ENCODE measurements around the gene SARS1.
"Not testable (repeated sequence)": the region's sequence is repeated elsewhere in the genome, so short reads cannot be mapped to it uniquely, and the experiment has no call there.

SARS1 gene

GRCh38 chr1:109213824-109214693 is at the start of gene SARS1:
Gene SARS1, plus strand, starts transcription at chr1:109213918. Its CDS starts 75 bp downstream, at chr1:109213993.
- peak; percentile 73 for DNase-seq (ENCODE audit: low read depth, low spot score)

- DNase-seq (ENCODE audit: low read depth, low spot score): no peak
Observed at GRCh38 chr1:109164538-109164937, 49.2 kb upstream of the SARS1 start.

GRCh38 chr1:109167001-109167506 is 46.7 kb upstream of the SARS1 start:
- DNase-seq (ENCODE audit: low read depth, low spot score): no peak

GRCh38 chr1:109170035-109170764 is 43.5 kb upstream of the SARS1 start:
- DNase-seq (ENCODE audit: low read depth, low spot score): no peak

GRCh38 chr1:109171646-109172045 is 42.1 kb upstream of the SARS1 start:
- DNase-seq (ENCODE audit: low read depth, low spot score): no peak

GRCh38 chr1:109176349-109176748 is 37.4 kb upstream of the SARS1 start:
- not testable (repeated sequence) for DNase-seq (ENCODE audit: low read depth, low spot score)

GRCh38 chr1:109180715-109181084 is 33.0 kb upstream of the SARS1 start:
- DNase-seq (ENCODE audit: low read depth, low spot score): not testable (repeated sequence)

- DNase-seq (ENCODE audit: low read depth, low spot score): no peak
Observed at GRCh38 chr1:109181085-109181806, 32.5 kb upstream of the SARS1 start.

GRCh38 chr1:109181807-109182163 is 31.9 kb upstream of the SARS1 start:
- DNase-seq (ENCODE audit: low read depth, low spot score): no peak

- no peak for DNase-seq (ENCODE audit: low read depth, low spot score)
Observed at GRCh38 chr1:109183058-109183738, 30.5 kb upstream of the SARS1 start.

GRCh38 chr1:109184687-109185086 is 29.0 kb upstream of the SARS1 start:
- DNase-seq (ENCODE audit: low read depth, low spot score): no peak

GRCh38 chr1:109185357-109185756 is 28.4 kb upstream of the SARS1 start:
- no peak for DNase-seq (ENCODE audit: low read depth, low spot score)

GRCh38 chr1:109185990-109186732 is 27.6 kb upstream of the SARS1 start:
- DNase-seq (ENCODE audit: low read depth, low spot score): no peak

GRCh38 chr1:109186733-109187086 is 27.0 kb upstream of the SARS1 start:
- DNase-seq (ENCODE audit: low read depth, low spot score): no peak

- no peak for DNase-seq (ENCODE audit: low read depth, low spot score)
Observed at GRCh38 chr1:109187127-109187526, 26.6 kb upstream of the SARS1 start.

GRCh38 chr1:109188200-109188599 is 25.5 kb upstream of the SARS1 start:
- DNase-seq (ENCODE audit: low read depth, low spot score): no peak

GRCh38 chr1:109188781-109189180 is 24.9 kb upstream of the SARS1 start:
- DNase-seq (ENCODE audit: low read depth, low spot score): no peak

- DNase-seq (ENCODE audit: low read depth, low spot score): no peak
Observed at GRCh38 chr1:109190189-109190588, 23.5 kb upstream of the SARS1 start.

- DNase-seq (ENCODE audit: low read depth, low spot score): no peak
Observed at GRCh38 chr1:109191377-109191776, 22.3 kb upstream of the SARS1 start.

- no peak for DNase-seq (ENCODE audit: low read depth, low spot score)
Observed at GRCh38 chr1:109191891-109192290, 21.8 kb upstream of the SARS1 start.

- DNase-seq (ENCODE audit: low read depth, low spot score): no peak
Observed at GRCh38 chr1:109192433-109192832, 21.3 kb upstream of the SARS1 start.
